ENCODE results near the gene BCL2. TPM values are rescaled to one million over a fixed set of nuclear protein-coding genes. Genes with fewer than 3 reads are reported as not detected.

The BCL2 gene
- total RNA-seq, 1 experiment from 2014 or later = 1.3 TPM

DNA sequence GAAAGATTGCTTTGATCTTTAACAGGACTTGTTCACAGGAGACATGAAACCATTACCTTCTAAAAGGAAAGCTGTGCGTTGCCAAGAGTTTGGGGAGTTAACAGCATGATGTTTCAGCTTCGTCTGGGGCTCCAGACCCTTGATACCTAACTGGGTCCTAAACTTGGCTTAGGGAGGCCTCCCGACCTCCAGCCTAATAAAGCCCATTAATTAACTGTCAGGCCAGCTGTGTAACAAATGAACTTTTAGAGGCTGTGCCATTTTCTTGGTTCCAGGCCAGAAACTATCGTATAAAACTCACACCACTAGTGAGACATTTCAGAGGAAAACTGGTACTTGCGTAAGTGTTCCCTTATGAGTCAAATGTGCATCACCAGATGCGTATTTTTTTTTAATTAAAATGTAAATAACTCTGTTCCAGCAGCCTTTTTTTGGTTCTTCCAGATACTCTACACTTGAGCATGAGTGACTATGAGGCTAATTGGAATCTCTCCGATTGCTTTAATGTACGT, 236.5 kb downstream of the BCL2 start:
- Mint-ChIP-seq H3K4me3 (no peak overlapping the region), H3K27ac (no peak overlapping the region), H3K9me3 (peaks cover 0 to 3% of the 10 kb centered on the region in 2 experiments; a peak in 2 of 5 replicates), H3K27me3 (ENCODE audit: low read depth) (no peaks in the 10 kb centered on the region; the same call in 1 of the 2 replicates), H3K4me1 (peaks cover 12 to 13% of the 10 kb centered on the region in 2 experiments), H3K36me3 (ENCODE audit: insufficient read depth in 1 of 3, low read depth in 3 of 3) (no peaks in the 10 kb centered on the region)
- H3K79me1 ChIP-seq (ENCODE audit: insufficient read depth, low read depth, low read length, poor library complexity, severe bottlenecking) = no peaks in the 10 kb centered on the region
- no peak overlapping the region for H2BK20ac ChIP-seq (ENCODE audit: low read depth, low read length, poor library complexity, severe bottlenecking)
- H3K27ac ChIP-seq (ENCODE audit: insufficient read length, low read depth, low read length) = no peak overlapping the region
- no peak overlapping the region for H3K14ac ChIP-seq (ENCODE audit: insufficient read depth, low read length)
- H2BK15ac ChIP-seq (ENCODE audit: low read depth, low read length) = no peak overlapping the region
- no peak overlapping the region for H4K91ac ChIP-seq (ENCODE audit: insufficient read length, low read depth, low read length)
- no peak for DNase-seq
- H4K5ac ChIP-seq (ENCODE audit: insufficient read length, low read depth, low read length) = no peak overlapping the region
- H2AK5ac ChIP-seq (ENCODE audit: insufficient read length, low read length) = no peak overlapping the region
- no peak overlapping the region for H3K4me2 ChIP-seq (ENCODE audit: insufficient read depth, insufficient read length, low read length)
- TF ChIP-seq, protein P1, sequence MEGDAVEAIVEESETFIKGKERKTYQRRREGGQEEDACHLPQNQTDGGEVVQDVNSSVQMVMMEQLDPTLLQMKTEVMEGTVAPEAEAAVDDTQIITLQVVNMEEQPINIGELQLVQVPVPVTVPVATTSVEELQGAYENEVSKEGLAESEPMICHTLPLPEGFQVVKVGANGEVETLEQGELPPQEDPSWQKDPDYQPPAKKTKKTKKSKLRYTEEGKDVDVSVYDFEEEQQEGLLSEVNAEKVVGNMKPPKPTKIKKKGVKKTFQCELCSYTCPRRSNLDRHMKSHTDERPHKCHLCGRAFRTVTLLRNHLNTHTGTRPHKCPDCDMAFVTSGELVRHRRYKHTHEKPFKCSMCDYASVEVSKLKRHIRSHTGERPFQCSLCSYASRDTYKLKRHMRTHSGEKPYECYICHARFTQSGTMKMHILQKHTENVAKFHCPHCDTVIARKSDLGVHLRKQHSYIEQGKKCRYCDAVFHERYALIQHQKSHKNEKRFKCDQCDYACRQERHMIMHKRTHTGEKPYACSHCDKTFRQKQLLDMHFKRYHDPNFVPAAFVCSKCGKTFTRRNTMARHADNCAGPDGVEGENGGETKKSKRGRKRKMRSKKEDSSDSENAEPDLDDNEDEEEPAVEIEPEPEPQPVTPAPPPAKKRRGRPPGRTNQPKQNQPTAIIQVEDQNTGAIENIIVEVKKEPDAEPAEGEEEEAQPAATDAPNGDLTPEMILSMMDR (conservative IDR thresholded peaks at IDR 0.05) = no peak
- H3K18ac ChIP-seq (ENCODE audit: insufficient read length, low read depth, low read length) = no peak overlapping the region
- no CpG with 5 or more reads among the region's 8 CpGs for WGBS (ENCODE audit: extremely low coverage, insufficient read length, low lambda C conversion rate)
- no peak overlapping the region for H3K23ac ChIP-seq (ENCODE audit: insufficient read length, low read depth, low read length)
- no peak overlapping the region for H3K9ac ChIP-seq (ENCODE audit: extremely low read depth, insufficient read length, low read length)
- H2AFZ ChIP-seq (ENCODE audit: low read length) = no peak overlapping the region
- no peak overlapping the region for H3K4ac ChIP-seq (ENCODE audit: low read depth, low read length)
- H3K4me1 ChIP-seq (ENCODE audit: insufficient read depth, low read length) = no peaks in the 10 kb centered on the region; the same call in 1 of the 2 replicates
- no peaks in the 10 kb centered on the region for H3K9me3 ChIP-seq (ENCODE audit: control insufficient read depth, low read depth, low read length)
- H2BK120ac ChIP-seq (ENCODE audit: low read depth, low read length, poor library complexity, severe bottlenecking) = no peak overlapping the region
- H4K8ac ChIP-seq (replicated peaks; ENCODE audit: insufficient read length, low read depth, low read length) = no peak overlapping the region
- no peaks in the 10 kb centered on the region for H3K79me2 ChIP-seq (ENCODE audit: insufficient read depth, low read length)
- H2BK12ac ChIP-seq (ENCODE audit: insufficient read length, low read depth, low read length) = no peak overlapping the region
- H3K27me3 ChIP-seq (ENCODE audit: insufficient read depth, low read length) = no peaks in the 10 kb centered on the region
- H3K23me2 ChIP-seq (ENCODE audit: insufficient read length, low read depth, low read length, poor library complexity, severe bottlenecking) = no peaks in the 10 kb centered on the region
- no peak overlapping the region for H3K56ac ChIP-seq (ENCODE audit: insufficient read length, low read depth, low read length)
- H4K20me1 ChIP-seq (ENCODE audit: control insufficient read depth, insufficient read depth, insufficient read length) = no peaks in the 10 kb centered on the region
- H2BK5ac ChIP-seq (ENCODE audit: insufficient read length, low read length) = no peak overlapping the region
- H3T11ph ChIP-seq (ENCODE audit: low read length) = no peak overlapping the region

Data from H9 (cell line).